HFFc6 (cell line): ENCODE measurements around the gene MORN4. TPM values are rescaled to one million over a fixed set of nuclear protein-coding genes. Genes with fewer than 3 reads are reported as not detected.

Experiments
- DNase-seq: peaks from one replicate; pipeline ENCODE4 v3.0.0-alpha.2; 2018
- H3K27ac Mint-ChIP-seq: 2 replicates; pipeline ENCODE4 v1.8.0; 2020; ENCODE audit warnings: mild to moderate bottlenecking, mixed read lengths
- H3K27me3 Mint-ChIP-seq: 2 replicates; pipeline ENCODE4 v1.8.0; 2021; ENCODE audit warnings: mild to moderate bottlenecking, moderate library complexity, mixed read lengths; ENCODE audit not compliant: insufficient read depth
- H3K36me3 Mint-ChIP-seq: 2 replicates; pipeline ENCODE4 v1.8.0; 2021; ENCODE audit warnings: low read depth, mixed read lengths
- H3K4me1 Mint-ChIP-seq: 2 replicates; pipeline ENCODE4 v1.8.0; 2020; ENCODE audit warnings: low read depth, mixed read lengths
- H3K4me3 Mint-ChIP-seq: 2 replicates; pipeline ENCODE4 v1.8.0; 2020; ENCODE audit warnings: mild to moderate bottlenecking, moderate library complexity, mixed read lengths
- H3K9me3 Mint-ChIP-seq: 2 replicates; pipeline ENCODE4 v1.8.0; 2020; ENCODE audit warnings: mild to moderate bottlenecking, mixed read lengths
- CTCF ChIP-seq: fragments of 200-600 bp; sonication (generic); IDR thresholded peaks from 2 replicates; pipeline ENCODE4 v1.5.0; 2021; ENCODE audit warnings: antibody characterized with exemption, mild to moderate bottlenecking
- total RNA-seq, 6 experiments: library from RNA; stranded (reverse); fragmentation: NEBNext Ultra II Directional; extraction: Animal tissue kit (Norgen Biotek cat#: 25700); gene quantifications; 2 replicates in 1 of 6; 3 replicates in 5 of 6; pipeline ENCODE4 v1.2.3, GENCODE V29; 2021

Gene MORN4
- total RNA-seq, 6 experiments from 2014 or later: 9.4 to 11.3 (median 10.1) TPM

- no peak for DNase-seq
- Mint-ChIP-seq H3K9me3 (no peaks in the 10 kb centered on the region), H3K36me3 (peaks cover 5% of the 10 kb centered on the region; the same call in 1 of the 2 replicates), H3K27me3 (no peaks in the 10 kb centered on the region; the same call in none of the 2 replicates), H3K4me3 (no peak overlapping the region), H3K27ac (peak overlapping the region; percentile 24; the same call in 1 of the 2 replicates), H3K4me1 (peaks cover 27% of the 10 kb centered on the region)
- TF ChIP-seq CTCF: no peak
These were observed 59.6 kb downstream of the MORN4 start for GRCh38 chr10:97573672-97574071.

GRCh38 chr10:97573021-97573420 is 60.3 kb downstream of the MORN4 start:
- peaks cover 27% of the 10 kb centered on the region for H3K4me1 Mint-ChIP-seq
- no peak for TF ChIP-seq CTCF
- peak overlapping the region; percentile 67 for H3K27ac Mint-ChIP-seq
- H3K27me3 Mint-ChIP-seq: no peaks in the 10 kb centered on the region; the same call in 1 of the 2 replicates
- peaks cover 5% of the 10 kb centered on the region; the same call in 1 of the 2 replicates for H3K36me3 Mint-ChIP-seq
- DNase-seq: no peak
- no peaks in the 10 kb centered on the region for H3K9me3 Mint-ChIP-seq
- no peak overlapping the region for H3K4me3 Mint-ChIP-seq

GRCh38 chr10:97572214-97572989 is 60.9 kb downstream of the MORN4 start, which contains the start of gene ANKRD2:
TSS of gene ANKRD2 (plus strand) at chr10:97572779. CDS start at chr10:97572789, 10 bp downstream.
- H3K9me3 Mint-ChIP-seq: no peaks in the 10 kb centered on the region
- peak; percentile 73 for DNase-seq
- H3K4me3 Mint-ChIP-seq: no peak within 1 kb of the TSS
- H3K27ac Mint-ChIP-seq: peak within 1 kb of the TSS; percentile 67
- H3K27me3 Mint-ChIP-seq: no peaks in the 10 kb centered on the region; the same call in 1 of the 2 replicates
- peaks cover 5% of the 10 kb centered on the region; the same call in 1 of the 2 replicates for H3K36me3 Mint-ChIP-seq
- peaks cover 27% of the 10 kb centered on the region for H3K4me1 Mint-ChIP-seq
- TF ChIP-seq CTCF: peak; percentile 94

GRCh38 chr10:97571622-97572021 is 61.7 kb downstream of the MORN4 start:
- no peak for DNase-seq
- TF ChIP-seq CTCF: no peak
- Mint-ChIP-seq H3K4me1 (peaks cover 30% of the 10 kb centered on the region), H3K4me3 (no peak overlapping the region), H3K36me3 (peaks cover 5% of the 10 kb centered on the region; the same call in 1 of the 2 replicates), H3K27ac (no peak overlapping the region), H3K27me3 (no peaks in the 10 kb centered on the region; the same call in 1 of the 2 replicates), H3K9me3 (no peaks in the 10 kb centered on the region)

- TF ChIP-seq CTCF: no peak
- H3K27ac Mint-ChIP-seq: no peak overlapping the region
- H3K4me3 Mint-ChIP-seq: no peak overlapping the region
- no peak for DNase-seq
- no peaks in the 10 kb centered on the region; the same call in 1 of the 2 replicates for H3K27me3 Mint-ChIP-seq
- no peaks in the 10 kb centered on the region for H3K9me3 Mint-ChIP-seq
- peaks cover 35% of the 10 kb centered on the region for H3K4me1 Mint-ChIP-seq
- peaks cover 5% of the 10 kb centered on the region; the same call in 1 of the 2 replicates for H3K36me3 Mint-ChIP-seq
These were observed 62.4 kb downstream of the MORN4 start for GRCh38 chr10:97570789-97571471.
